Endothelial cell of umbilical vein (primary cell): ENCODE measurements around the gene FGF2. TPM values are rescaled to one million over a fixed set of nuclear protein-coding genes. Genes with fewer than 3 reads are reported as not detected.

ENCODE experiments used
- BruUV-seq: library from RNA; stranded (reverse); fragments of 400-500 nt; replicated peaks from 2 replicates; lab custom pipeline; 2021; lab: Mats Ljungman, UMichigan
- CTCF ChIA-PET: fragments of 300-600, 350-600 bp; sonication (Branson Sonifier 250); formaldehyde crosslinking; loops from one replicate; lab custom pipeline; 2021; ENCODE audit warnings: antibody characterized with exemption, inconsistent platforms; lab: Charles Lee
- POLR2A ChIA-PET: fragments of 300-600, 350-600 bp; sonication (Branson Sonifier 250); formaldehyde crosslinking; loops from one replicate; lab custom pipeline; 2021; ENCODE audit warnings: antibody characterized with exemption, inconsistent platforms; lab: Charles Lee
- DNase-seq: peaks from one replicate; pipeline ENCODE4 v3.0.0-alpha.2; 2011; ENCODE audit warnings: low read depth, low spot score
- FAIRE-seq: peaks from 2 replicates; lab custom pipeline; 2011; peaks lifted over from hg19 to GRCh38; lab: Jason Lieb, UNC
- H2AFZ ChIP-seq: 2 replicates; pipeline ENCODE4 v1.6.0; 2012; ENCODE audit warnings: low read depth, low read length, control low read depth, inconsistent platforms
- H3K27ac ChIP-seq: 2 replicates; pipeline ENCODE4 v1.5.1; 2011; ENCODE audit warnings: low read depth, mild to moderate bottlenecking, control low read depth, low read length, moderate library complexity; ENCODE audit not compliant: insufficient read depth
- H3K27me3 ChIP-seq, 2 experiments: 2 replicates each; pipeline versions ENCODE4 v1.6.0 to v1.6.1; 2011; ENCODE audit warnings: low read length in 2 of 2, mixed read lengths in 1 of 2; ENCODE audit not compliant: control insufficient read depth in 2 of 2, insufficient read depth in 2 of 2
- H3K36me3 ChIP-seq, 2 experiments: 2 replicates in 1 of 2; 3 replicates in 1 of 2; pipeline ENCODE4 v1.5.1; 2011; ENCODE audit warnings: low read length in 2 of 2, mild to moderate bottlenecking in 1 of 2, moderate library complexity in 1 of 2; ENCODE audit not compliant: control insufficient read depth in 2 of 2, insufficient read depth in 2 of 2; ENCODE audit errors: extremely low read depth in 1 of 2
- H3K4me1 ChIP-seq: 3 replicates; pipeline ENCODE4 v1.5.1; 2011; ENCODE audit warnings: mild to moderate bottlenecking, low read length; ENCODE audit not compliant: control insufficient read depth, insufficient read depth; ENCODE audit errors: extremely low read depth
- H3K4me2 ChIP-seq: 2 replicates; pipeline ENCODE4 v1.6.1; 2011; ENCODE audit warnings: low read length, control low read depth, mixed read lengths; ENCODE audit not compliant: insufficient read depth
- H3K4me3 ChIP-seq, 3 experiments: fragments of 200-600 bp in 1 of 3; sonication (generic), shearing (Covaris generic) in 1 of 3; replicated peaks in 1 of 3; 2 replicates each; pipeline ENCODE4 v1.5.1; 2011 to 2016; ENCODE audit warnings: control low read depth in 3 of 3, low read length in 3 of 3, mild to moderate bottlenecking in 2 of 3, inconsistent platforms in 1 of 3, low read depth in 1 of 3, moderate library complexity in 1 of 3; ENCODE audit not compliant: insufficient read depth in 1 of 3
- H3K79me2 ChIP-seq: 2 replicates; pipeline ENCODE4 v1.6.0; 2012; ENCODE audit warnings: low read length, inconsistent platforms; ENCODE audit not compliant: control insufficient read depth, insufficient read depth
- H3K9ac ChIP-seq: replicated peaks from 2 replicates; pipeline ENCODE3; 2011; ENCODE audit warnings: low read length, control low read depth; ENCODE audit not compliant: insufficient read depth; ENCODE audit errors: extremely low read depth
- H3K9me1 ChIP-seq: replicated peaks from 3 replicates; pipeline ENCODE4 v1.6.0; 2011; ENCODE audit warnings: mild to moderate bottlenecking, low read length; ENCODE audit not compliant: control insufficient read depth, insufficient read depth; ENCODE audit errors: extremely low read depth
- H3K9me3 ChIP-seq: replicated peaks from 2 replicates; pipeline ENCODE4 v1.5.1; 2012; ENCODE audit warnings: low read length, inconsistent platforms; ENCODE audit not compliant: control insufficient read depth, insufficient read depth
- H4K20me1 ChIP-seq: replicated peaks from 2 replicates; pipeline ENCODE3; 2011; ENCODE audit warnings: mild to moderate bottlenecking, low read length; ENCODE audit not compliant: control insufficient read depth, insufficient read depth; ENCODE audit errors: extremely low read depth
- EZH2 ChIP-seq: IDR thresholded peaks from 2 replicates; pipeline ENCODE4 v1.6.1; 2012; ENCODE audit warnings: borderline replicate concordance, low read depth, mild to moderate bottlenecking, moderate library complexity, low read length, inconsistent platforms; ENCODE audit not compliant: severe bottlenecking
- FOS ChIP-seq: IDR thresholded peaks from 2 replicates; pipeline ENCODE4 v1.6.1; 2011; ENCODE audit warnings: mild to moderate bottlenecking, low read length, moderate library complexity, borderline replicate concordance; ENCODE audit not compliant: insufficient read depth
- GATA2 ChIP-seq: IDR thresholded peaks from 2 replicates; pipeline ENCODE4 v1.7.0; 2011; ENCODE audit warnings: low read depth, mild to moderate bottlenecking, moderate library complexity, mixed read lengths, low read length; ENCODE audit not compliant: insufficient read length, insufficient read depth
- MAX ChIP-seq: IDR thresholded peaks from 2 replicates; pipeline ENCODE4 v1.6.1; 2011; ENCODE audit not compliant: insufficient read depth, insufficient read length
- MYC ChIP-seq: IDR thresholded peaks from one replicate; pipeline ENCODE4 v1.6.1; 2011; ENCODE audit warnings: mild to moderate bottlenecking, low read depth, low read length
- POLR2A ChIP-seq: IDR thresholded peaks from 2 replicates; pipeline ENCODE4 v1.6.1; 2012; ENCODE audit warnings: low read depth, mild to moderate bottlenecking, control low read depth, low read length
- POLR2AphosphoS5 ChIP-seq: IDR thresholded peaks from 2 replicates; pipeline ENCODE4 v1.6.1; 2012; ENCODE audit warnings: low read depth, mild to moderate bottlenecking, control low read depth, low read length, moderate library complexity; ENCODE audit not compliant: insufficient read depth
- dilution Hi-C: fragments of 300-500 bp; cut with MboI; formaldehyde crosslinking; loops from one replicate; pipeline ENCODE4 v1.15.0; 2019; ENCODE audit warnings: low sequenced_read_pairs; ENCODE audit not compliant: extremely low pct_ligation_motif_present
- intact Hi-C: fragments of 100-400 bp; cut with micrococcal nuclease; formaldehyde crosslinking; loops from one replicate; pipeline ENCODE4 v1.10.0; 2022
- polyA plus RNA-seq, 4 experiments: library from polyadenylated mRNA; depleted of rRNA in 3 of 4; stranded (reverse) in 3 of 4; unstranded in 1 of 4; fragments of >200 nt; gene quantifications; 2 replicates each; pipeline versions ENCODE4 v1.2.1 to v1.2.3, GENCODE V29; 2011 to 2012; ENCODE audit warnings: missing spikeins in 1 of 4
- total RNA-seq: library from RNA; stranded (reverse); gene quantifications from 2 replicates; pipeline ENCODE4 v1.2.3, GENCODE V29; 2021

Gene FGF2
- total and polyA plus RNA-seq, 2 donors (not counting 3 experiments of a cell fraction or from before 2014, with no cell fraction given) = 4.6 to 23.9 TPM

- Histone ChIP-seq H3K4me1 (peaks cover 8% of the 10 kb centered on the region), H3K9me1 (no peaks in the 10 kb centered on the region), H3K9me3 (no peaks in the 10 kb centered on the region), H3K4me3 (no peak overlapping the region), H3K9ac (no peak overlapping the region), H3K27ac (no peak overlapping the region), H3K27me3 (no peaks in the 10 kb centered on the region), H3K36me3 (no peaks in the 10 kb centered on the region), H4K20me1 (no peaks in the 10 kb centered on the region), H3K4me2 (no peak overlapping the region), H2AFZ (no peak overlapping the region), H3K79me2 (no peaks in the 10 kb centered on the region)
- ChIA-PET CTCF (interaction anchor here (0.9 to 1.0 kb wide), 2 partner anchors 18 to 91 kb away, joined by 3 to 5 read pairs; no protein-coding TSS in a partner anchor), POLR2A (no interaction called here)
- peak; percentile 67 for FAIRE-seq
- intact Hi-C loops = no loop called here
- dilution Hi-C loops = no loop called here
- DNase-seq = peak; percentile 36
- TF ChIP-seq MAX (no peak), EZH2 (no peak), POLR2AphosphoS5 (no peak), GATA2 (peak; percentile 18), POLR2A (no peak), FOS (no peak)
- BruUV-seq = no TSS peak
Observed at GRCh38 chr4:122823476-122823875, 3.2 kb upstream of the FGF2 start.

- Histone ChIP-seq H3K4me3 (no peak overlapping the region), H3K4me2 (no peak overlapping the region), H3K27me3 (no peaks in the 10 kb centered on the region)
Observed at GRCh38 chr4:122824616-122825015, 2.0 kb upstream of the FGF2 start.

More at GRCh38 chr4:122824616-122825015, 2.0 kb upstream of the FGF2 start:
- FAIRE-seq = no peak
- Histone ChIP-seq H3K9me3 (no peaks in the 10 kb centered on the region), H3K9me1 (no peaks in the 10 kb centered on the region), H3K4me1 (peaks cover 8% of the 10 kb centered on the region), H3K79me2 (no peaks in the 10 kb centered on the region), H3K27ac (no peak overlapping the region), H2AFZ (peak overlapping the region; percentile 49), H3K36me3 (no peaks in the 10 kb centered on the region), H4K20me1 (no peaks in the 10 kb centered on the region), H3K9ac (no peak overlapping the region)
- BruUV-seq = no TSS peak
- ChIA-PET CTCF (interaction anchor here (1.0 to 1.4 kb wide), 3 partner anchors 61 to 90 kb away, joined by 3 to 5 read pairs (median 4); no protein-coding TSS in a partner anchor), POLR2A (interaction anchor here (0.6 kb wide), 1 partner anchor 41 kb away, joined by 3 read pairs; no protein-coding TSS in a partner anchor)
- peak; percentile 10 for DNase-seq
- intact Hi-C loops (no loop called here), dilution Hi-C loops (no loop called here)
- no peak for TF ChIP-seq MYC
